HG02623 (cell line): ENCODE data around the gene HHLA2.
"Not testable (repeated sequence)": the region's sequence is repeated elsewhere in the genome, so short reads cannot be mapped to it uniquely, and the experiment has no call there.

ENCODE experiments used
- ATAC-seq: cut with Tn5 transposase; IDR thresholded peaks from one replicate; pipeline ENCODE4 v1.9.1; 2021; ENCODE audit warnings: moderate library complexity; ENCODE audit not compliant: unreplicated experiment

Gene HHLA2

GRCh38 chr3:108341911-108342310, 45.6 kb downstream of the HHLA2 start:
- no peak for ATAC-seq

- peak; percentile 73 for ATAC-seq
Observed at GRCh38 chr3:108342837-108343486, 46.6 kb downstream of the HHLA2 start.

GRCh38 chr3:108343491-108343890, 47.1 kb downstream of the HHLA2 start:
- ATAC-seq = no peak

- no peak for ATAC-seq
Observed at GRCh38 chr3:108345492-108346205, 49.3 kb downstream of the HHLA2 start.

- no peak for ATAC-seq
Observed at GRCh38 chr3:108346301-108347227, 50.2 kb downstream of the HHLA2 start.

- no peak for ATAC-seq
Observed at GRCh38 chr3:108352176-108352575, 55.8 kb downstream of the HHLA2 start.

GRCh38 chr3:108354562-108354961, 58.2 kb downstream of the HHLA2 start:
- no peak for ATAC-seq

GRCh38 chr3:108357042-108357441, 60.7 kb downstream of the HHLA2 start:
- no peak for ATAC-seq

- ATAC-seq = no peak
Observed at GRCh38 chr3:108359011-108359410, 62.7 kb downstream of the HHLA2 start.

GRCh38 chr3:108376026-108376425, 79.7 kb downstream of the HHLA2 start:
- no peak for ATAC-seq

GRCh38 chr3:108377384-108377783, 81.0 kb downstream of the HHLA2 start:
- no peak for ATAC-seq

- no peak for ATAC-seq
Observed at GRCh38 chr3:108378153-108378951, 82.0 kb downstream of the HHLA2 start.

GRCh38 chr3:108378952-108379342, 82.6 kb downstream of the HHLA2 start:
- not testable (repeated sequence) for ATAC-seq

- no peak for ATAC-seq
Observed at GRCh38 chr3:108380128-108380795, 83.9 kb downstream of the HHLA2 start.

- no peak for ATAC-seq
Observed at GRCh38 chr3:108381529-108382140, 85.3 kb downstream of the HHLA2 start.

GRCh38 chr3:108383306-108383705, 87.0 kb downstream of the HHLA2 start:
- no peak for ATAC-seq

GRCh38 chr3:108387063-108387462, 90.7 kb downstream of the HHLA2 start:
- ATAC-seq = no peak

GRCh38 chr3:108388136-108389132, 92.1 kb downstream of the HHLA2 start:
- peak; percentile 69 for ATAC-seq

- ATAC-seq = no peak
Observed at GRCh38 chr3:108389372-108389771, 93.0 kb downstream of the HHLA2 start.
